ENCODE results near the gene FRMD4A. TPM values are rescaled to one million over a fixed set of nuclear protein-coding genes. Genes with fewer than 3 reads are reported as not detected.

Gene FRMD4A
- total and polyA plus RNA-seq, 2 of the 4 experiments (the other 2 are of a cell fraction): 30.3 to 68.8 TPM

- H2BK15ac ChIP-seq (ENCODE audit: low read depth, low read length): no peak overlapping the region
- no peak overlapping the region for H2AK9ac ChIP-seq (replicated peaks; ENCODE audit: low read depth, low read length, poor library complexity)
- H3K56ac ChIP-seq (ENCODE audit: extremely low read depth, insufficient read depth, low read length): no peak overlapping the region
- H3K4ac ChIP-seq (ENCODE audit: low read depth, low read length): no peak overlapping the region
- ChIA-PET POLR2A (ENCODE audit: unreplicated experiment) (no interaction called here), CTCF (no interaction called here)
- intact Hi-C loops (cut with micrococcal nuclease): no loop called here
- no peaks in the 10 kb centered on the region for H3K9me1 ChIP-seq (ENCODE audit: insufficient read depth, low read length)
- H3K27me3 ChIP-seq (ENCODE audit: control insufficient read depth, insufficient read depth, low read length): peaks cover 30% of the 10 kb centered on the region
- H3K9ac ChIP-seq (ENCODE audit: low read depth, low read length): no peak overlapping the region
- no peak overlapping the region for H2AK5ac ChIP-seq (ENCODE audit: low read depth, low read length)
- no peak overlapping the region for H3K14ac ChIP-seq (replicated peaks; ENCODE audit: low read depth, low read length)
- in situ Hi-C loops (cut with MboI; ENCODE audit: low sequenced_read_pairs): no loop called here
- no peak overlapping the region for H4K8ac ChIP-seq (ENCODE audit: low read depth in 2 of 2, low read length in 2 of 2)
- no peak overlapping the region for H4K91ac ChIP-seq (ENCODE audit: insufficient read depth, low read depth, low read length)
- no peak overlapping the region for H4K5ac ChIP-seq (ENCODE audit: low read depth, low read length)
- H3K4me1 ChIP-seq (ENCODE audit: control insufficient read depth, insufficient read depth, low read length): peaks cover 4% of the 10 kb centered on the region; the same call in 1 of the 2 replicates
- no peak overlapping the region for H2AFZ ChIP-seq (replicated peaks; ENCODE audit: low read length, poor library complexity)
- DNase-seq (no peak), ATAC-seq (ENCODE audit: low read depth) (no peak)
- dilution Hi-C loops (cut with HindIII; ENCODE audit: low sequenced_read_pairs, unreplicated experiment): no loop called here
- no peaks in the 10 kb centered on the region for H3K36me3 ChIP-seq (ENCODE audit: control insufficient read depth, insufficient read depth, low read length)
- no peak overlapping the region for H3K27ac ChIP-seq (ENCODE audit: insufficient read depth, low read length)
- no peak overlapping the region for H3K4me3 ChIP-seq (ENCODE audit: insufficient read depth, low read depth, low read length)
- no peak overlapping the region for H2BK120ac ChIP-seq (ENCODE audit: low read depth, low read length)
- no peak overlapping the region for H3K18ac ChIP-seq (ENCODE audit: low read depth, low read length)
- no peak overlapping the region for H2BK5ac ChIP-seq (ENCODE audit: low read depth, low read length, poor library complexity, severe bottlenecking)
- BruUV-seq (replicated peaks): no TSS peak
- no peaks in the 10 kb centered on the region for H3K9me3 ChIP-seq (ENCODE audit: control insufficient read depth, insufficient read depth, low read length)
- H3K23ac ChIP-seq (ENCODE audit: low read depth, low read length): no peak overlapping the region
- no peaks in the 10 kb centered on the region for H4K20me1 ChIP-seq (ENCODE audit: insufficient read depth, low read length)
- no peak overlapping the region for H3K4me2 ChIP-seq (ENCODE audit: low read depth, low read length)
- TF ChIP-seq CTCF (conservative IDR thresholded peaks at IDR 0.05; ENCODE audit: low read depth, low read length) (no peak), NFE2L2 (IDR thresholded peaks at IDR 0.05; ENCODE audit: low read depth, low read length) (no peak), MAZ (IDR thresholded peaks at IDR 0.05; ENCODE audit: borderline replicate concordance, low read depth, low read length) (no peak), RFX5 (IDR thresholded peaks at IDR 0.05; ENCODE audit: low read depth, low read length) (no peak), FOS (IDR thresholded peaks at IDR 0.05; ENCODE audit: low read depth, low read length) (no peak), CEBPB (IDR thresholded peaks at IDR 0.05; ENCODE audit: low read depth, low read length) (no peak), SMC3 (IDR thresholded peaks at IDR 0.05; ENCODE audit: low read depth, low read length) (no peak), CHD1 (IDR thresholded peaks at IDR 0.05; ENCODE audit: low read depth, low read length) (no peak), POLR2A (IDR thresholded peaks at IDR 0.05; ENCODE audit: low read depth, low read length) (no peak), RAD21 (IDR thresholded peaks at IDR 0.05; ENCODE audit: low read length) (no peak), RCOR1 (IDR thresholded peaks at IDR 0.05; ENCODE audit: insufficient replicate concordance, low read length) (no peak), ELK1 (IDR thresholded peaks at IDR 0.05; ENCODE audit: borderline replicate concordance, low read depth, low read length) (no peak), BHLHE40 (IDR thresholded peaks at IDR 0.05; ENCODE audit: low read depth, low read length) (no peak), MXI1 (IDR thresholded peaks at IDR 0.05; ENCODE audit: borderline replicate concordance, low read depth, low read length) (no peak), MAFK (IDR thresholded peaks at IDR 0.05; ENCODE audit: low read depth, low read length) (no peak)
- TF ChIP-seq, protein P1, sequence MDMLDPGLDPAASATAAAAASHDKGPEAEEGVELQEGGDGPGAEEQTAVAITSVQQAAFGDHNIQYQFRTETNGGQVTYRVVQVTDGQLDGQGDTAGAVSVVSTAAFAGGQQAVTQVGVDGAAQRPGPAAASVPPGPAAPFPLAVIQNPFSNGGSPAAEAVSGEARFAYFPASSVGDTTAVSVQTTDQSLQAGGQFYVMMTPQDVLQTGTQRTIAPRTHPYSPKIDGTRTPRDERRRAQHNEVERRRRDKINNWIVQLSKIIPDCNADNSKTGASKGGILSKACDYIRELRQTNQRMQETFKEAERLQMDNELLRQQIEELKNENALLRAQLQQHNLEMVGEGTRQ (IDR thresholded peaks at IDR 0.05; ENCODE audit: low read depth, low read length): no peak
- no peak overlapping the region for H2BK20ac ChIP-seq (ENCODE audit: low read depth, low read length)
- no peaks in the 10 kb centered on the region for H3K79me1 ChIP-seq (ENCODE audit: low read depth in 1 of 2, low read length in 2 of 2)
Observed at GRCh38 chr10:14369906-14370305, 39.2 kb upstream of the FRMD4A start.

Measured in IMR-90 (cell line).